Psoas muscle (tissue), 8 donors: ENCODE data around the gene CTDP1. TPM values are rescaled to one million over a fixed set of nuclear protein-coding genes. Genes with fewer than 3 reads are reported as not detected.
"Not testable (repeated sequence)": the region's sequence is repeated elsewhere in the genome, so short reads cannot be mapped to it uniquely, and the experiment has no call there.

Source experiments
- ATAC-seq, 4 donors: fragments of 200-7000 bp; cut with Tn5 transposase; one replicate each; pipeline ENCODE4 v1.9.1; 2020; ENCODE audit warnings: moderate library complexity in 3 of 4, mild to moderate bottlenecking in 2 of 4
- DNase-seq, 2 donors: peaks; one replicate each; pipeline ENCODE4 v3.0.0-alpha.2; 2020
- H3K27ac ChIP-seq: fragments of 200-600 bp; one replicate; pipeline ENCODE4 v1.8.0; 2022
- H3K27me3 ChIP-seq, 3 donors: fragments of 200-600 bp in 1 of 3; one replicate each; pipeline versions ENCODE4 v1.6.1 to v1.8.0; 2013 to 2022; ENCODE audit warnings: low read length in 2 of 3, mild to moderate bottlenecking in 2 of 3, moderate library complexity in 1 of 3; ENCODE audit not compliant: insufficient read depth in 3 of 3
- H3K36me3 ChIP-seq, 2 donors: fragments of 200-600 bp in 1 of 2; one replicate each; pipeline versions ENCODE4 v1.6.1 to v1.8.0; 2013 to 2022; ENCODE audit warnings: low read depth in 1 of 2, mild to moderate bottlenecking in 1 of 2, moderate library complexity in 1 of 2; ENCODE audit not compliant: insufficient read depth in 1 of 2
- H3K4me1 ChIP-seq: fragments of 200-600 bp; one replicate; pipeline ENCODE4 v1.8.0; 2022
- H3K4me3 ChIP-seq: fragments of 200-600 bp; one replicate; pipeline ENCODE4 v1.8.0; 2022; ENCODE audit warnings: mild to moderate bottlenecking
- H3K9me3 ChIP-seq: fragments of 200-600 bp; one replicate; pipeline ENCODE4 v1.8.0; 2022
- WGBS, 3 donors: extraction: QIAGEN DNeasy Blood & Tissue Kit; methylation state at CpG; one replicate each; pipeline versions ENCODE4 v1.1.6 to v1.1.7; 2013; 5-methylcytosine and 5-hydroxymethylcytosine counted together
- intact Hi-C, 2 donors: fragments of 100-400 bp; cut with DNase I; formaldehyde crosslinking; loops; one replicate each; pipeline versions ENCODE4 v1.11.0 to v1.14.2; 2022
- polyA plus RNA-seq, 3 donors: library from polyadenylated mRNA; stranded (reverse); fragments of 200-250 nt; gene quantifications; one replicate each; pipeline ENCODE4 v1.2.3, GENCODE V29; 2013
- total RNA-seq, 4 donors: library from RNA; stranded (reverse); fragmentation: NEBNext Ultra II Directional in 2 of 4; extraction: Animal tissue kit (Norgen Biotek cat#: 25700) in 2 of 4; gene quantifications; one replicate each; pipeline versions ENCODE4 v1.2.1 to v1.2.4, GENCODE V29; 2021 to 2023
- TF ChIP-seq, protein P1 (sequence below): fragments of 200-600 bp; IDR thresholded peaks from one replicate; pipeline ENCODE4 v1.8.0; 2022; ENCODE audit warnings: antibody characterized with exemption
- donor health status: healthy with polysubstance abuse.
- donor health status: DM: no; HTN: no; CAD: no; lungs with moderate emphysema.
- donor health status: Bipolar disorder and iron deficiency.
- donor health status: healthy.
- donor health status: DM: yes; HTN: yes; CAD: no.
- donor health status: DM: no; HTN: no; CAD: no.
- donor health status: DM: no; HTN: no; CAD: no.
- donor health status: DM: yes; HTN: yes; CAD: no.

CTDP1 gene
- total and polyA plus RNA-seq, 7 donors: 7.6 to 21.6 (median 12.4) TPM

DNA sequence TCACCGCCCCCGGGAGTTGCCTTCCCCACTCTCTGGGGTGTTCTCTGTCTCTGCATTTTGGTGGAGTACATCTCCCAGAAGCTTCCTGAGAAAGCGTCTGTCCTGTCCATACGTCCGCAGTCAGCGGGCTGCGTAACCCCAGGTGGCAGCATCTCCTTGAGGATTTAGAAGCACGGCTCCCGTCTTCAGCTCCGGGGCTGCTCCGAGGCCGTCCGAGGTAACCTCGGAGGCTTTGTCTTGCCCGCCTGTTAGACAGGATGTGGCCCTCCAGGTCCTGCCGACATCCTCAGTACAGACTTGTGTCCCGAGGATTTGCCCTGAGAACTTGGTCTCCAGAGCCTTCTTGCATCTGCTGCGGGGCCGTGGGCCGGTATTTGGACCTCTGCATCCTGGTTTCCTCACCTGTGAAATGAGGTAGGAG lies 58.4 kb downstream of the CTDP1 start:
- no peaks in the 10 kb centered on the region for H3K27me3 ChIP-seq
- peaks cover 2 to 60% of the 10 kb centered on the region in 2 donors for H3K36me3 ChIP-seq
- WGBS, 3 donors: 78 to 82% (median 79%) methylated on average over 20 of the region's 20 CpGs
- TF ChIP-seq, protein P1, sequence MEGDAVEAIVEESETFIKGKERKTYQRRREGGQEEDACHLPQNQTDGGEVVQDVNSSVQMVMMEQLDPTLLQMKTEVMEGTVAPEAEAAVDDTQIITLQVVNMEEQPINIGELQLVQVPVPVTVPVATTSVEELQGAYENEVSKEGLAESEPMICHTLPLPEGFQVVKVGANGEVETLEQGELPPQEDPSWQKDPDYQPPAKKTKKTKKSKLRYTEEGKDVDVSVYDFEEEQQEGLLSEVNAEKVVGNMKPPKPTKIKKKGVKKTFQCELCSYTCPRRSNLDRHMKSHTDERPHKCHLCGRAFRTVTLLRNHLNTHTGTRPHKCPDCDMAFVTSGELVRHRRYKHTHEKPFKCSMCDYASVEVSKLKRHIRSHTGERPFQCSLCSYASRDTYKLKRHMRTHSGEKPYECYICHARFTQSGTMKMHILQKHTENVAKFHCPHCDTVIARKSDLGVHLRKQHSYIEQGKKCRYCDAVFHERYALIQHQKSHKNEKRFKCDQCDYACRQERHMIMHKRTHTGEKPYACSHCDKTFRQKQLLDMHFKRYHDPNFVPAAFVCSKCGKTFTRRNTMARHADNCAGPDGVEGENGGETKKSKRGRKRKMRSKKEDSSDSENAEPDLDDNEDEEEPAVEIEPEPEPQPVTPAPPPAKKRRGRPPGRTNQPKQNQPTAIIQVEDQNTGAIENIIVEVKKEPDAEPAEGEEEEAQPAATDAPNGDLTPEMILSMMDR: no peak
- no peak overlapping the region for H3K4me3 ChIP-seq
- DNase-seq (no peak), ATAC-seq (no peak)
- H3K9me3 ChIP-seq: peaks cover 6% of the 10 kb centered on the region
- intact Hi-C loops: no loop called here
- H3K27ac ChIP-seq: no peak overlapping the region
- no peaks in the 10 kb centered on the region for H3K4me1 ChIP-seq

DNA sequence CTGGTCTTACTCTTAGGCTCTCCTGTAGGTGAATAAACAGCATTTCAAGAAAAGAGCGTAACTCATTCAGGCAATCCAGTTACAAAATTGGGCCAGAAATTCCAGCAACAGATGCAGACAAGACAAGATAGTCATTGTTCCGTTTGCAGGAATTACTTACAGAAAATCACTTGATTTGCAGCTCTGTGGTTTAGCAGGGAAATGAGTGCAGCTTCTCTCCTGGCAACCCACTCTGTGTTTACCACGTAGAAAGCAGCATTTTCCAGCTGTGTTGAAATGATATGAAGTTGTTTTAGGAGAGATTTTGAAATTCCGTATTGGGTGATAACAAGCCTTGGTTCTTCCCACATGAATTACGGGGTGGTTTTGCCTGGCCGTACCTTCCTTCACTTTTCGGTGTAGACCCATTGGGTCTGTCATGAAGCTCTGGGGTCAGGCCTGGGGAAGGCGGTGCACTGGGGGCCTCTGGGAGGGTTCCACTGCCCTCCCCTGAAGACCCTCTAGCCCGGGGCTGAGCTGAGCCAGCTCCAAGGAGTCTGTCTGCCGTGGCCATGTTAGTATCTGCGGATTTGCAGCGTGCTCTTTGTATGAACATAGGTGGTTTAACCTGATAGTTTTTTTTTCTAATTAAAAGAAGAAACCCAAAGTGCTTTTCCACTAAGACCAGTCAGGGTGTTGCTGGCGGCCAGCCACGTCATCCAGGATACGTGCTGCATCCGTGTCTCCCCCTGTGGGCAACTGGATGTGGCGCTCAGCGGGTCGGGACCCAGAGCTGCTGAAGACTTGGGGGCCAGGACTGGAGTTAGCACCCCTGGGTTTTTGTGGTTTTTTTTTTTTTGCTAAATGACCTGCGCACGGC lies 59.2 kb downstream of the CTDP1 start:
- TF ChIP-seq, protein P1: no peak
- ATAC-seq (no peak), DNase-seq (no peak)
- Histone ChIP-seq H3K9me3 (no peaks in the 10 kb centered on the region), H3K36me3 (peaks cover 0 to 56% of the 10 kb centered on the region in 2 donors), H3K27me3 (no peaks in the 10 kb centered on the region), H3K27ac (no peak overlapping the region), H3K4me3 (no peak overlapping the region), H3K4me1 (no peaks in the 10 kb centered on the region)
- intact Hi-C loops: no loop called here
- WGBS, 3 donors: 81 to 87% (median 83%) methylated on average over 21 of the region's 21 CpGs

DNA sequence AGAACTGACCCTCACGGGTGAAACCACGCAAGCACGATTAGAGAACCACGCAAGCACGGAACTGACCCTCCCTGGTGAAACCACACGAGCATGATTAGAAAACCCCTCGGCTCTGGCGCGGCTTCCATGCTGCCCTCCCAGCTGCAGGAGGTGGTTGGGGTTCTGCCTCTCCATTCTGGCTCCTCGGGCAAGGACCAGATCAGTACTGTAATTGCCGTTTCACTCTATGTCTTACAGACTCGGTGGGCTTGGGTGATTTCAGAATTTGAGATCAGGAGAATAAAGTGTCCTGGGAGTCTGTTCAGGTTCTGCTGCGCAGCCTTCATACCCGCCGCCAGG lies 59.8 kb downstream of the CTDP1 start:
- DNase-seq (no peak), ATAC-seq (no peak)
- intact Hi-C loops: no loop called here
- 95 to 98% (median 97%) methylated on average over 15 of the region's 15 CpGs for WGBS, 3 donors
- Histone ChIP-seq H3K4me1 (no peaks in the 10 kb centered on the region), H3K36me3 (peaks cover 0 to 50% of the 10 kb centered on the region in 2 donors), H3K9me3 (no peaks in the 10 kb centered on the region), H3K27ac (no peak overlapping the region), H3K4me3 (no peak overlapping the region), H3K27me3 (no peaks in the 10 kb centered on the region)
- TF ChIP-seq, protein P1: no peak

DNA sequence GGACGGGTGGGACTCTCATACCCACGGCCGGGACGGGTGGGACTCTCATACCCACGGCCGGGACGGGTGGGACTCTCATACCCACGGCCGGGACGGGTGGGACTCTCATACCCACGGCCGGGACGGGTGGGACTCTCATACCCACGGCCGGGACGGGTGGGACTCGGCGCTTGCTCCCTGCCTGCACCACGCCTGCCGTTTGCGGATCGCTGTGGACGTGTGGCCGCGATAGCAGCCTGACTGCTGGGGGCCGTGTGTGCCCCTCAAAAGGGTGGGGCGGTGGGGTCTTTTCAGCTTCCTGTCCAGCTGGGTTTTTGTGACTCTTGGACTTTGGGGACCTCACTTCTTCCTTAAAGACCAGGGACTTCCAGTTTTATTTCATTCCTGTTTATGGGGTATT lies 60.4 kb downstream of the CTDP1 start:
- ATAC-seq, H3K4me1 ChIP-seq, H3K4me3 ChIP-seq, H3K9me3 ChIP-seq, intact Hi-C loops, H3K27ac ChIP-seq, DNase-seq, H3K27me3 ChIP-seq: not testable (repeated sequence)
- peaks cover 0 to 50% of the 10 kb centered on the region in 2 donors for H3K36me3 ChIP-seq
- WGBS, 3 donors: 95 to 96% (median 96%) methylated on average over 17 of the region's 27 CpGs

DNA sequence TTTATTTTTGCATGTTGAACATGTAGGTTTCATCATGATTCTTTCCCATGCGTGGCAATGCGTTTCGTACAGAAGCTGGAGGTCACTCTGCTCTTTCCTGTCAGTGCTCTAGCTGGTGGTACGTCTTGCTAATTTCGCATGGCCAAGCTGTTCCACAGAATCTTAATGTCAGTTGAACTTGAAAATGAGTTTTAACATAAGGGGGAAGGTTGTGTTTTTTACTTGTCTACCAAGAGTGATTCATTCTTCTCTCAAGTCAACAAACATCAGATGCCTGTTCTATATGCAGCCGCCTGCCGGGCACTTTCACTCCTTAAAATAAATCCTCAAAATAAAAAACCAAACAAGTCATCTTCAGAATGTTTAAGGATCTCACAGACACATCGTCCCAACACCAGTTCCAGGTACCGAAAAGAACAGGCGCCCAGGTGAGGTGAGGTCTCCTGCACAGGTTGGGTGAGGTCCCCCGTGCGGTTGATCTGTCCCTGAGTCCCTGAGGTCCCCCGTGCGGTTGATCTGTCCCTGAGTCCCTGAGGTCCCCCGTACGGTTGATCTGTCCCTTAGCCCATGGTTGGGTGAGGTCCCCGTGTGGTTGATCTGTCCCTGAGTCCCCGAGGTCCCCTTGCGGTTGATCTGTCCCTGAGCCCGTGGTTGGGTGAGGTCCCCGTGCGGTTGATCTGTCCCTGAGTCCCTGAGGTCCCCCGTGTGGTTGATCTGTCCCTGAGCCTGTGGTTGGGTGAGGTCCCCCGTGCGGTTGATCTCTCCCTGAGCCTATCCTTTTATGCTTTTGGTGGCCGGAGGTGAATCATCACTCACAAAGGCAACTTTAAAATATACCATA lies 61.1 kb downstream of the CTDP1 start:
- no peaks in the 10 kb centered on the region for H3K4me1 ChIP-seq
- intact Hi-C loops: no loop called here
- 94 to 96% (median 94%) methylated on average over 26 of the region's 26 CpGs for WGBS, 3 donors
- H3K9me3 ChIP-seq: no peaks in the 10 kb centered on the region
- H3K36me3 ChIP-seq: peaks cover 0 to 45% of the 10 kb centered on the region in 2 donors
- ATAC-seq: no peak
- no peak for DNase-seq
- no peak overlapping the region for H3K4me3 ChIP-seq
- TF ChIP-seq, protein P1: no peak
- H3K27me3 ChIP-seq: no peaks in the 10 kb centered on the region
- no peak overlapping the region for H3K27ac ChIP-seq
